Measurements from ENCODE around the gene SREBF1. TPM values are rescaled to one million over a fixed set of nuclear protein-coding genes. Genes with fewer than 3 reads are reported as not detected.
A peak's percentile ranks its signal among the peaks of the same experiment; 100 is the strongest.

Gene SREBF1
- total RNA-seq, 1 experiment from 2014 or later: 25.7 TPM

DNA sequence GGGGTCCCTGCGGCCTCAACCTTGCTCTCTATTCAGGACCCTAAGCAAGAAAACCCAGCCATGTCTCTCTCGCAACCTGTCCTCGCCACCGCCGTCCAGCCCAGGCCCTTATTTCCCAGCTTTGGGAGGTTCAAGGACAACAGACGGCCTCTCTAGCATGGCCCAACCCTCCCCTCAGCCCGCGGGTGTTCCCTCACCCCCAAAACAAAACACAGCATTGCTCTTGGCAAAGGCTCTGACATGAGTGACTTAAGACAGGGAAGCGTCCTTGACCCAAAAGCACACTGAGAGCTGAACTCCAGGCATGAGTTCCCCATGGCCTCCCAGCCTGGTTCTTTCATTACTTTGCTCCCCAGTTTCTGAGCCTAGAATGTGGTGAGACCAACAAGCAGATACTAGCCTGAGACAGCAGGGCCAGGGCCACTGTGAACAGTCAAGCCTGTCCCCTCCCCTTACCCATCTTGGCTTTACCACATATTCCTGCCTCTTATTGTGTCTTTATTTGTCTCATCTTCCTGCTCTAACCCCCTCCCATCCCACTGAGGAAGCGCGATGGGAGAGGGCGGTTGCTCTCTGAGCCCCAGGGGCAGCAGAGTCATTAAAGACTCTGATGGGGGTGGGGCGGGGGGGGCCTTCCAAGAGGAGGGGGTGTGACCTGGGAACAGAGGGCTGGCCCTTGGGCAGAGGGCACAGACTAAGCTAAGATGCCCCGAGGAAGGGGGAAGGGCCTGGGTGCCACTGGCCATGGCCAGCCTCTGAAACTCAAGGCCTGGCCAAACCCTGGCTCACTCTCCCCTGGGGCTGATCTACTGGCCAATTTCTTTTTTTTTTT, 11.8 kb downstream of the SREBF1 start:
- no peak for DNase-seq (ENCODE audit: low read depth)

DNA sequence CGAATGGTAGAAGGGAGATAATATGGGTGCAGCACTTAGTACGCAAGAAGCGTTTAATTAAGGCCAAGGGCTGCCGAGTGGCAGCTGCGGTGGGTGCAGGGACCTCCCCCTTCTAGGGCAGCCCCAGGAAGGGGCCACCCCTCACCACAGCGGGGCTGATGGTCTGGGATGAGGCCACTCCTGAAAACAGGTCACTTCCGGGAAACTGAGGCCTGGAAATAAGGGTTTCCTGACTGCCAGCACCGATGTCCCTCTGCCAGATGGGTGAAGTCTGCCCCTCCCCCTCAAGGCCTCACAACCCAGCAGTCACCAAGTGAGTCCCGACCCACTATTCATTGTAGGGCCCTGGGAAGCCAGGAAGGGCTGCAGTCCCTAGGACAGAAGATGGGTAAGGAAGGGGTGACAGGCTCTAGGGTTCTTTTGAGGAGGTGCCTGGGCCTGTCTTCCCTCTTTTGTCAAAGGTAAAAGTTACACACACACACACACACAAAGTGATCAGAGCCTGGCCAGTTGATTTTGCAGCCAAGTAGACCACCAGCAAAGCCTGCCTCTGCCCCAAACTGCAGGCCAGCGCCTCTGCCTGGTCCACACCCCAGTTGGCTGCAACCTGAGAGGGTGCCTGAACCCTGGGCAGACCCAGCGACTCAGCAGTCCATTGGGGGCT, 12.5 kb downstream of the SREBF1 start:
- DNase-seq (ENCODE audit: low read depth): no peak

DNA sequence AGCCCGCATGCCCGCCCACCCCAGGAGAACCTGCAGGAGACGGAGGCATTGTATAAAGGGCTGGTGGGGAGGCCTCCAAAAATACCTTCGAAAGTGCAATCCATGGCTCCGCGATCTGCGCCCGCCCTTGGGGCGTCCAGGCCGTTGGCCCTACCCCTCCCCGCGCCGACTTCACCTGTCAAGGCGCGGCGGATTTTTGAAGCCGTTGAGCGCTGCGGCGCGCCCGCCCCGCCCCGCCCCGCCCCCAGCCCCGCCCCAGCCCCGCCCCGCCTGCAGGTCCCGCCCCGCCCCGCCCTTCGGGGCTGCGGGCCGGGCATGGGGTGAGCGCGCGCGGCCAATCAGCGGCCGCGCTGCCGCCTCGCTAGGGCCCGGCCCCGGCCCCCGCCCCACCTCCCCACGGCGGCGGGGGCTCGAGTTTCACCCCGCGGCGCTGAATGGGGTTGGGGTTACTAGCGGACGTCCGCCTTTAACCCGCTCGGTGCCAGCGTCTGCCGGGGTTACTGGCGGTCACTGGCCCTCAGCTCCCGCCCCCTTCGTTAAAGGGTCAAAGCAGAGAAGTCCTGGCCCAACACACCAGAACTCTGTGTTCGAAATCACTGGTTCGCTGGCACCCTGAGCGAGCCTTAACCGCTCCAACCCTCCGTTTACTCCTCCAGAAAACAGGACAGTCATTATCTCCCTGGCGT, 13.2 kb downstream of the SREBF1 start:
- peak; percentile 87 for DNase-seq (ENCODE audit: low read depth)

DNA sequence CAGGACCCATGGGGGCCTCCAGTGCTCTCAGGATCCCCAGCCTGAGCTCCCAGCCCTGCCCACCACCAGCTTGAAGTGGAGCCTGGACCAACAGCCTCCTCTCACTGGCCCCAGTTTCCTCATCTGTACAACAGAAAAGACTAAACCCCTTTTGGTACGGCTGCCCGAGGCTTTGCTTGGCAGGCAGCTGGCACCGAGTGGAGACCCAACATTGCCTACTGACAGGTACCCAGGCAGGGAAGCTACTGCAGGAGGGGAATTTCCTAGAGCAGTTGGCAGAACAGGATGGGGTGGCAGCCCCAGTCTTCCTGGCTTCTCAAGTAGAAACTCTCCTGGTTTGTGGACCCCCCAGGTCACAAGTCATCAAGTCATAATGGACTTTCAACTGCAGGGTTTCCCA, 14.2 kb downstream of the SREBF1 start:
- no peak for DNase-seq (ENCODE audit: low read depth)

DNA sequence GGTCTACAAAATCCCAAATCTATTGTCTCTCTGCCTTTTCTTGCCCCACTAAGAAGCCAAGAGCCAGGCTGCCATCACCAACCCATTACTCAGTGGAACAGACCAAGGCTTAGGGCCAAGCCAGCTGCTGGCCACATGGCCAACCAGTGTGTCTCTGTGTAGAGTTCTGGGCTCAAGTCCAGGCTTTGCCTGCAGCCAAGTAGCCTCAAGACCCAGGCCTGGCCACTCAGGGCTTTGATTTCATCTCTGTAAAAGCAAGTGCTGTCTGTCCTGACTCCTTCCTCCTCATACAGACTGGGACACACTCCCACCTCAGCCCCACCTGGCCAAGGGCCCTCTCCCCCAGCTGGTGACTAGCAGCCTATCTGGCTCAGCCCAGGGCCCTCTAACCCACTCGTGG, 14.6 kb downstream of the SREBF1 start:
- peak; percentile 93 for DNase-seq (ENCODE audit: low read depth)

DNA sequence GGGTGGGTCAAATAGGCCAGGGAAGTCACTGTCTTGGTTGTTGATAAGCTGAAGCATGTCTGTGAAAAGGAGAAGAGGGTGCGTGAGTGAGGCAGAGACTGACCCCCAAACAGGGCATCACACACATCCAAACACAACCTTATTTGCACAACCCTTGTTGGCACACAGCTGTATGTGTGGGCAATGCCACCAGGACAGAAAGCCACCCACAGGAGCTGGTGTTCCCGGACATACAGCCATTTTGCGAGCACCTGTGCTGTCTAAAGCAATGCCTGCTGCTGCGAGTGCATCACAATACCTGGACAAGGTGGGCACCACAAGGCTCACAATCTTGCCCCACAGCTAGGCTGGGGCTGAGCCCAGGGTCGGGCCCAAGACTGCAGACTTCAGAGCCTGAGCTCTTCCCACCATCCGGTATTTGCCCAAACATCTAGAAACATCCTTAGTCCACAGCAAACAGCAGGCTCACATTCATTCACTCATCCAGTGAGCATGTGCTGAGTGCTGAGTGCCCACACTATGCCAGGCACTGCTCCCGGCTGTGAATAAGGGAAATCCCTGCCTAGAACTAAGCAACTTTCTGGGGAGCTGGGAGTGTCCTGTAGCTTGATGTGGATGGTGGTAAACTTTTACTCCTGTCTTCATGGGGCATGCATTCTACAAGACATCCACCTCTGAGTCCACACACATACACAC, 16.2 kb downstream of the SREBF1 start:
- no peak for DNase-seq (ENCODE audit: low read depth)

DNA sequence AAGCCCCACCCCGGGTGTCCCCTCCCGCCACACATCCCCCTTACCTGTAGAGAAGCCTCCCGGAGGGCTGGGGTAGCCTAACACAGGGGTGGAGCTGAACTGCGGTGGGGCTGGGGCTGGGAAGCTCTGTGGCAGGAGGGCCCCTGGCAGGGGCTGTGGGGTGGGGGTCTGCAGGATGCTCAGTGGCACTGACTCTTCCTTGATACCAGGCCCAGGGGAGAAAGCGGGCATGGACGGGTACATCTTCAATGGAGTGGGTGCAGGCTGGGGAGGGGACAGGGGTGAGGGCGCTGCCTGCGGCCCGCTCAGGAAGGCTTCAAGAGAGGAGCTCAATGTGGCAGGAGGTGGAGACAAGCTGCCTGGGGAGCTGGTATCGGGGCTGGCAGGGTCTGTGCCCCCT, 16.7 kb downstream of the SREBF1 start:
- no peak for DNase-seq (ENCODE audit: low read depth)

DNA sequence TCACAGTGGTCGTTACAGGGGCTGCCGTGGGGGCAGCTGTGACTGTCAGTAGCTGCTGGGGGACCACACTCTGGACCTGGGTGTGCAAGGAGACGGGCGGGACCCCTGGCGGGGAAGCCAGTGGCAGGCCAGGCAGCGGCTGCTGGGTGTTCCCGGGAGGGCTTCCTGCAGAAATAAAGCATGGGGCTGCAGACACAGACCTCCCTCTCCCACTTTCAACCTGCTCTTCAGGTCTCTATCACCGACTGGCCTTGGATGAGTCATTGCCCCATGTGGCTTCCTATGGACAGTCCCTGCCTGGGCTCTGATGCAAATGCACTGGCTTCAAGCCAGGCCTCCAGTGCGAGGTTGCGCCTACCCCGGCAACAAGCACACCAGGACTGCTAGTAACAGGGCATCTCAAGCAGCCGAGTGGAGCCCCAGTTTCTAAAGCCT, 17.2 kb downstream of the SREBF1 start:
- DNase-seq (ENCODE audit: low read depth): peak; percentile 91

DNA sequence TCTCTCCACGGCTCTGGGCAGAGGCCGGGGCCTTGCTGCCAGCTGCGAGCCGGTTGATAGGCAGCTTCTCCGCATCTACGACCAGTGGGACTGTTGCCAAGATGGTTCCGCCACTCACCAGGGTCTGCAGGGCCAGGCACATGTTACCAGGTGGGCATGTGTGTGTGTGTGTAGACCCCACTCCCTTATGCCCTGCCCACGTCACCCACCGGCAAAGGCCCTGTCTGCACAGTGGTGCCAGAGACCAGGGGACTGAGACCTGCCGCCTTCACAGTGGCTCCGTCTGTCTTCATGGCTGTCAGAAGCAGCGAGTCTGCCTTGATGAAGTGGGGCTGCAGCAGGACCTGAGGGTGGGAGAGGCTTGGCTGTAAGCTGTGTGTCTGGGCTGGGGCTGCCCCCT, 17.7 kb downstream of the SREBF1 start:
- no peak for DNase-seq (ENCODE audit: low read depth)

DNA sequence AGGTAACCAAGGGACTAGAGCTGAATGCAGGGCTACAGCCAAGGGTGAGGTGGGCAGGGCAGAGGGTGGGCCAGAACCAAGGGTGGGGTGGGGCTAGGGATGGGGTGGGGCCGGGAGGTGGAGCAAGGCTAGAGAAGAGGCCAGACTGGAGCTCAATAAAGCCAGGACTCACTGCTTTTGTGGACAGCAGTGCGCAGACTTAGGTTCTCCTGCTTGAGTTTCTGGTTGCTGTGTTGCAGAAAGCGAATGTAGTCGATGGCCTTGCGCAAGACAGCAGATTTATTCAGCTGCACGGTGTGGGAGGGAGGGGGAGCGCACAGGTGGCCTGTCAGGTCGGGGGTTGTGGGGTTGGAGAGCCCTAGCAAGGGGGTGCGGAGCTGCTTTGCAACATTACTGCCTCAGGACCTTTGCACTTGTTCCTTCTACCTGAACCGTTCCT, 18.7 kb downstream of the SREBF1 start:
- no peak for DNase-seq (ENCODE audit: low read depth)

DNA sequence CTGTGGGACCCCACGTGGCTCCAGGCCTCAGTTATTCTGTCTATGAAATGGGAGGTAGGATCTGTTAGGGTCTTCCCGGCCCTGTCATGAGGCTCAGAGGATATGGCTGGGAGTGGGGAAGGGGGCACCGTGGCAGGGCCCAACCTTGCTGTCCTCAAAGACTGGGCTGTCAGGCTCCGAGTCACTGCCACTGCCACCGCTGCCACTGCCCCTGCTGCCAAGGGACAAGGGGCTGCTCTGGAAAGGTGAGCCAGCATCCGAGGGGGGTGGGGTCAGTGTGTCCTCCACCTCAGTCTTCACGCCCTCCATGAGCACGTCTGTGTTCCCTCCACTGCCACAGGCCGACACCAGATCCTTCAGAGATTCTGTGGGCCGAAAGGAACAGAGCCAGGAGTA, 19.2 kb downstream of the SREBF1 start:
- no peak for DNase-seq (ENCODE audit: low read depth)

DNA sequence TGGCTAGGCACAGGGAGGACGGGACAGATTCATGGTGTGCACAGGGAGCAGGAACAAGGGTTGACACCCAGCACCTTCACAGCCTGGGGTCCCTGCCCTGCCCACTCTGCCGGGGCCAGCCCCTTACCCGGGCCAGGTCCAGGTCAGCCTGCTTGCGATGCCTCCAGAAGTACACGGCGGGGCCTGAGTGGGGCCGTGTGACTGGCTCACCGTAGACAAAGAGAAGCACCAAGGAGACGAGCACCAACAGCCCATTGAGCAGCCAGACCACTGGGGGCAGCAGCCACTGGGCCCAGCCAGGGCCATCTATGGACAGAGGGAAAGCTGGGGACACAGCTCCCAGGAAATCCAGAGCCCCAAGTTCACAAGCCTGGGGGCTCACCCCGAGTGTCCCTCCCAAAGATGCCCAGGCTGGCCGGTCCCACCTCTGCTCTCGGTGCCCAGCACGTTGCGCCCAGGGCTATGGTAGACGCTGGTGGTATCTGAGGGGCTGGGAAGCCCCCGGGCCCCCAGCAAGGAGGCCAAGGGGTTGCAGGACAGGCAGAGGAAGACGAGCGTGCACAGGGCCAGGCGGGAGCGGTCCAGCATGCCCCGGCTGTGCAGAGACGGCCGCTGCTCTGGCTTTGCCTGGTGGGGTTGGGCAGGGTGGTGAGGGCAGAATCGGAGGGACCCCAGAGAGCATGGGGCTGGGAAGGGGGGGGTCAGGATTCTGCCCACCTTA, 19.8 kb downstream of the SREBF1 start:
- no peak for DNase-seq (ENCODE audit: low read depth)

DNA sequence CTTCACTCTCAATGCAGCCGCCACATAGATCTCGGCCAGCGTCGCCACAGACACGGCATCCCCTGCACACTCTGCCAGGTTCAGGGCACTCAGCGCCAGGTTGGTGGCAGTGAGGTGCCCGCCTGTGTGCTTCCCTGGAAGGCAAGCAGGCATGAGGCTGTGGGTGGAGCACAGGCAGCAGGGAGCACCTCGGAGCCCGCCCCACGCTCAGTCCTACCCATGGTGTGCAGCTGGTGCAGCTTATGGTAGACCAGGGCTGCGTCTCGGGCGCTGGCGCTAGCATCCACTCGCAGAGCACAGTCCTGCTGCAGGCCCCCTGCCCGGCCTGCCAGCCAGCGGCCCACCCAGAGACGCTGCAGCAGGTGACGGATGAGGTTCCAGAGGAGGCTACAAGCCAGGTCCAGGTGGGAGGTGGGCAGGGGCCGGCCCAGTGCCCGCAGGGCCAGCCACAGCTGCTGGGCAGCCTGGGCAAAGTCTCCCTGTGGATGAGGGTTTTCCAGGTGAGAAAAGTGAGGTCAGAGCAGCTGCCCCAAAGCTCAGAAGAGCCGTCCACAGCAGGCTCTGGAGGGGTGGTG, 20.5 kb downstream of the SREBF1 start:
- no peak for DNase-seq (ENCODE audit: low read depth)

DNA sequence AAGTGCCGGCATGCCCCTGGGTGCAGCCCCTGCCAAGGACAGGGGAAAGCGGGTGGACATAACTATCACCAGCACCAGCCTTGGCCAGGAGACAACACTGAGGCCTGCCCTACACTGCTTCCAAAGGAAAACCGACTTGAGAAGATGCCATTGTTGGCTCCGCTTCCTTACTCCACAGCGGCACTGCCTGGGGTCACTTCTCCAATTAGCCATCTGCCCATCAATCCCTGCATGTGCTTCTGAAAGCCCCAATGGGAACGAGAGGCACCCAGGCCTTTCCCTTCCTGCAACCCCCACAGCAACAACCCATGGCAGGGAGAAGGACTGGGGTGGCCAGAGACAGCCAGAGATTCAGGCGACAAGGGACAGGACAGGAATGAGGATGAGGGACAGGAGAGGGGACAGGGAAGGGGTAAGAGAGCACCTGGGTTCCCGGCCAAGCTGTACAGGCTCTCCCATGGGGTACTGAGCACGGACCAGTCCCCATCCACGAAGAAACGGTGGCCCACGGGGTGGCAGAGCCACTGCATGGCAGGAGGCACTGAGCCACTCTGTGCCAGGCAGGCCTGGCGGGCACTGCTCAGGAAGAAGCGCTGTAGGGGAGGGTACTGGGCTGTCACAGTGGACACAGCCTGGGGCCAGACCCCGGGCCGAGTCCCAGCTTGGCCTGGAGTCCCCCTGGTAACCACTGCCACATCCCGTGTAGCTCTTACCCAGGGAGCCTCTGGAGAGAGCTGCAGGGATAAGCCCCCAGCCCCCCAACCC, 21.2 kb downstream of the SREBF1 start:
- peak; percentile 58 for DNase-seq (ENCODE audit: low read depth)

DNA sequence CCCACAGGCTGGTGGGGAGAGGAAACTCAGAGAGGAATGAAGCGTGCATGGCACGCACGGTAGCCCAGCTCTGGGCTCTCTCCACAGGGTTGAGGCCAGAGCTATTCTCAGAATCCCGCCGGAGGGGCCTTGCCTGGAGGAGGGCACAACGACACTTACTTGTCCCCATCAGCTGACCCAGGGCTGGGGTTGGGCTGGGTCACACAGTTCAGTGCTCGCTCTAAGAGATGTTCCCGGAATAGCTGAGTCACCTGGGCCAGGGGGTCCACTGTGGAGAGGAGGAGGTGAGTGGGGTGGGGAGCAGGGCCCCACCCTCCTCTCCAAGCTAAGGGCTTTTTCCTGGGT, 21.8 kb downstream of the SREBF1 start:
- DNase-seq (ENCODE audit: low read depth): peak; percentile 60

DNA sequence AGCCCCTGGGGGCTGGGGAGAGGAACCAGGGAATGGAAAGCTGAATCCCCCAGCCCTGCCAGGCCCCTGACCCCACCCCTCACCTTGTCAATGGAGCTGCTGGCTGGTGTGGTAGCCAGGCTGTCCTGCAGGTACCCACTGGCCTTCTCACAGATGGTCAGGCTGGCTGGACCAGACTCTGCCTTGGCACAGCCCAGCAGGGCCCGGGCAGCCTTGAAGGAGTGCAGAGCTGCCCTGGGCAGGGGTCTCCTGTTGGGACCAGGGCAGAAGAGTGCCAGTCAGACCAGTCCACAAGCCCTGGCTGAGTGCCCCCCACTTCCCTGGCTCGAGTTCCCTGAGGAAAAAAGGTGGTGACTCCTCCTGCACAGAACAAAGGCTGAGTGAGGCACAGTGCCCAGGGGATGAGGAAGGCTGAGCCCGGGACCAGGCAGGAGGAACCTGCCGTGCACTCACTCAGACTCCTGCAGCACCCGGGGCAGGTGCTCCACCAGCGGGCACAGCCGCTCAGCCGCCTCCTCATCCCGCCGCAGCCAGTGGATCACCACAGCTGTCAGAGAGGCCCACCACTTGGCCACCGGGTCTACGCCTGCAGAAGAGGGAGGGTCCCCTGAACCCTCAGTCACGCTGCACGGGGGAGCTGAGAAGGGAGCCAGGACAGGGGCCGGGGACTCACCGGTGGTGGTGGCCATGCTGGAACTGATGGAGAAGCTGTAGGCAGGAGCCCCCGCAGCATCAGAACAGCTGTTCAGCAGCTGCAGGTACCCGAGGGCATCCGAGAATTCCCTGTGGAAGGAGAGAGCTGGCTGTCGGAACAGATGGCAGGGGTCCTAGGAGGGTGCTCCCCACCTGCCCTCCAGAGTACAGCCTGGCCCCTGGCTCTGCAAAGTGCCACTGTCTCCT, 22.4 kb downstream of the SREBF1 start:
- no peak for DNase-seq (ENCODE audit: low read depth)

DNA sequence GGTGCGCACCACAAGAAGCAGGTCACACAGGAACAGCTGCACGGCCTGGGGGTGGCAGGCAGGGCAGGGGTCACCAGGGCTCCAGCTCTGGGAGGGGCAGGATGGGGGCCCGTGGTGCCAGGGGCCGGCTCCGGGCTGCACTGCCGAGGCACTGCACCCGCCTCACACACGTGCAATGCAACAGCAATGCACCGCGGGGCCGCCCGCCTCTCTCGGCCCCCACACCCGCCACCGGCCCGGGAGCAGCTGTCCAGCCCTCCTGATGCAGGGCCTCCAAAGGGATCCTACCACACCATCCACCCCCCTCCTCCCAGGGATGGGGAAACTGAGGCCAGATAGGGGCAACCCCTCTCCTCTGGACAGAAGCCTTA, 23.1 kb downstream of the SREBF1 start:
- no peak for DNase-seq (ENCODE audit: low read depth)

DNA sequence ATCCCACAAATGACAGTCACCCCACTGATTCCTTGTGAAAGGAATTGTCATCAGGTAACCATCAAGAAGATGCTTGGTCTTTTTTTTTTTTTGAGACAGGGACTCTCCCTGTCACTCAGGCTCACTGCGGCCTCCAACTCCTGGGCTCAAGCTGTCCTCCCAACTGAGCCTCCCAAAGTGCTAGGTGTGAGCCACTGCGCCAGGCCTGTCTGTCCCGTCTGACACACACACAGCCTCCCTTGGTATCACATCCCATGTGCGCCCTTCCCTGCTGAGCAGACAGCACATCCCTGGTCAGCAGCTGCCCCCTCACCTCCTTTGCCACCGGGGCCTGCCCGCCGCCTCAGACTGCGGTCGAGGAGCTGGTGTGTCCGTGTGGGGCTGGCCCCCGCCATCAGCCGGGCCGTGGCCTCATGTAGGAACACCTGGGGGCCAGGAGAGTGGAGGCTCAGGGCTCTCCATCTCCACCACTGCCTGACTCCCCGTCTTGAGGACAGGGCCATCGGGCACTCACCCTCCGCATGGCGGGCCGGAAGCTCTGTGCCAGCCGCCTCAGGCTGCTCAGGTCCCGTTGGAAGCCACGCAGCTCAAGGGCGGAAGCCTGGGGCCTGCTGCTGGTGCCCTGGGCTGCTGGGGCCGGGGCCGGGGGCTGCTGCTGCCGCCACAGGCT, 23.6 kb downstream of the SREBF1 start:
- DNase-seq (ENCODE audit: low read depth): no peak
